Sigmoid colon (tissue), 7 donors: ENCODE data around the gene RETREG1. TPM values are rescaled to one million over a fixed set of nuclear protein-coding genes. Genes with fewer than 3 reads are reported as not detected.

Experiments used
- DNase-seq: peaks from one replicate; pipeline ENCODE4 v3.0.0-alpha.2; 2019
- H3K27ac ChIP-seq, 4 donors: fragments of 200-600 bp; sonication (generic); one replicate each; pipeline ENCODE4 v1.5.1; 2016 to 2019; ENCODE audit warnings: mild to moderate bottlenecking in 1 of 4
- H3K27me3 ChIP-seq, 3 donors: fragments of 200-600 bp; sonication (generic); one replicate each; pipeline ENCODE4 v1.5.1; 2019; ENCODE audit warnings: mild to moderate bottlenecking in 1 of 3
- H3K36me3 ChIP-seq, 4 donors: fragments of 200-600 bp; sonication (generic); one replicate each; pipeline ENCODE4 v1.5.1; 2016 to 2019
- H3K4me1 ChIP-seq, 4 donors: fragments of 200-600 bp; sonication (generic); one replicate each; pipeline ENCODE4 v1.5.1; 2017 to 2019
- H3K4me3 ChIP-seq, 4 donors: fragments of 200-600 bp; sonication (generic); one replicate each; pipeline ENCODE4 v1.5.1; 2017 to 2019; ENCODE audit warnings: mild to moderate bottlenecking in 2 of 4, moderate library complexity in 1 of 4
- H3K9me3 ChIP-seq, 4 donors: fragments of 200-600 bp in 3 of 4; sonication (generic) in 3 of 4; one replicate each; pipeline versions ENCODE4 v1.5.1 to v1.6.1; 2013 to 2019
- CTCF ChIP-seq, 4 experiments: fragments of 450-650 bp in 3 of 4; fragments of 200-600 bp in 1 of 4; IDR thresholded peaks; one replicate each; pipeline ENCODE4 v1.5.1; 2016 to 2019; ENCODE audit warnings: antibody characterized with exemption in 4 of 4, mild to moderate bottlenecking in 3 of 4, moderate library complexity in 2 of 4
- EP300 ChIP-seq, 4 donors: sonication (generic); formaldehyde crosslinking; IDR thresholded peaks; one replicate each; pipeline ENCODE4 v1.6.1; 2017; ENCODE audit warnings: antibody characterized with exemption in 4 of 4
- POLR2A ChIP-seq, 2 donors: fragments of 450-650 bp; IDR thresholded peaks; one replicate each; pipeline ENCODE4 v1.6.1; 2016; ENCODE audit warnings: antibody characterized with exemption in 2 of 2, mild to moderate bottlenecking in 2 of 2, moderate library complexity in 2 of 2
- POLR2AphosphoS5 ChIP-seq, 4 donors: sonication (generic); formaldehyde crosslinking; IDR thresholded peaks; one replicate each; pipeline ENCODE4 v1.6.1; 2017; ENCODE audit warnings: antibody characterized with exemption in 4 of 4
- WGBS, 2 donors: extraction: QIAGEN DNeasy Blood & Tissue Kit; methylation state at CpG; one replicate each; pipeline ENCODE4 v1.1.7; 2013; 5-methylcytosine and 5-hydroxymethylcytosine counted together
- intact Hi-C: fragments of 100-400 bp; cut with DNase I; formaldehyde crosslinking; loops from one replicate; pipeline ENCODE4 v1.15.1; 2023
- polyA plus RNA-seq, 3 donors: library from polyadenylated mRNA; stranded (reverse); fragments of 200-250 nt; gene quantifications; one replicate each; pipeline ENCODE4 v1.2.3, GENCODE V29; 2013
- total RNA-seq, 4 donors: library from RNA; depleted of rRNA; stranded (reverse); fragments of >200 nt; gene quantifications; one replicate each; pipeline ENCODE4 v1.1.0, GENCODE V29; 2016
- donor health status: healthy with polysubstance abuse.
- donor health status: Bipolar disorder and iron deficiency.
- donor health status: healthy.

RETREG1 gene
- total and polyA plus RNA-seq, 7 donors, result 10.8 to 21.2 (median 14.6) TPM

- intact Hi-C loops, result no loop called here
- H3K27me3 ChIP-seq, result no peaks in the 10 kb centered on the region
- TF ChIP-seq CTCF (IDR thresholded peaks at IDR 0.05) (no peak), EP300 (IDR thresholded peaks at IDR 0.05) (no peak), POLR2A (IDR thresholded peaks at IDR 0.05) (no peak), POLR2AphosphoS5 (IDR thresholded peaks at IDR 0.05) (no peak)
Measured at GRCh38 chr5:16531063-16531648, 85.6 kb downstream of the RETREG1 start.

DNA sequence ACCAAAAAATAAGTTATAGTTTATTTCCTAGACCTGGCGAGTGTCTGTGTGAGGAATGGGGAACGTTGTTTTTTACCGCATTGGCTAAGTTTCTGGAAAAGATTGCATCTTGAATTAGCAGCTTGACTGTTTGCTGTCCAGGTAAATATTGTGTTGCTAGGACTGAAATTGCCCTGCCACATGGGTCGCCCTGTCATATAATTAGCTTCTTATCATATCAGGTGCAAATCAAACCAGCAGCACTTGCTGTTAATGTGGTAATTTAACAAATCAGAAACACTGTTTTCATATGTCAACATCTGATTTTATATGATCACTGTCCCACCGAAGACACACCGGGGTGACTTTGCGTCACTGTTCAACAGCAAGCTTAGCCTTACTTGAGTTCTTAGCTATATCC is 87.5 kb downstream of the RETREG1 start:
- Histone ChIP-seq H3K4me3 (no peak overlapping the region), H3K4me1 (no peaks in the 10 kb centered on the region), H3K9me3 (no peaks in the 10 kb centered on the region), H3K27me3 (no peaks in the 10 kb centered on the region), H3K27ac (no peak overlapping the region), H3K36me3 (no peaks in the 10 kb centered on the region)
- intact Hi-C loops, result no loop called here
- DNase-seq, result no peak
- TF ChIP-seq POLR2A (IDR thresholded peaks at IDR 0.05), result no peak
- TF ChIP-seq POLR2AphosphoS5 (IDR thresholded peaks at IDR 0.05), result no peak
- no peak for TF ChIP-seq CTCF (IDR thresholded peaks at IDR 0.05)
- TF ChIP-seq EP300 (IDR thresholded peaks at IDR 0.05), result no peak
- WGBS, 2 donors, result 19 to 71% methylated on average over 7 of the region's 7 CpGs

More at GRCh38 chr5:16531063-16531648, 85.6 kb downstream of the RETREG1 start:
- Histone ChIP-seq H3K4me1 (no peaks in the 10 kb centered on the region), H3K27ac (no peak overlapping the region), H3K4me3 (no peak overlapping the region), H3K9me3 (no peaks in the 10 kb centered on the region), H3K36me3 (no peaks in the 10 kb centered on the region)
- DNase-seq, result no peak
- WGBS, 2 donors, result 19 to 60% methylated on average over 4 of the region's 4 CpGs

GRCh38 chr5:16528382-16529110 is 88.3 kb downstream of the RETREG1 start:
- Histone ChIP-seq H3K4me1 (no peaks in the 10 kb centered on the region), H3K27me3 (no peaks in the 10 kb centered on the region), H3K27ac (no peak overlapping the region), H3K36me3 (no peaks in the 10 kb centered on the region), H3K4me3 (no peak overlapping the region), H3K9me3 (no peaks in the 10 kb centered on the region)
- DNase-seq, result no peak
- 39 to 75% methylated on average over 7 of the region's 7 CpGs for WGBS, 2 donors
- intact Hi-C loops, result no loop called here
- TF ChIP-seq EP300 (IDR thresholded peaks at IDR 0.05), result no peak
- no peak for TF ChIP-seq POLR2A (IDR thresholded peaks at IDR 0.05)
- TF ChIP-seq CTCF (IDR thresholded peaks at IDR 0.05), result no peak
- TF ChIP-seq POLR2AphosphoS5 (IDR thresholded peaks at IDR 0.05), result no peak

- H3K4me3 ChIP-seq, result no peak overlapping the region
- no peaks in the 10 kb centered on the region for H3K4me1 ChIP-seq
- no peaks in the 10 kb centered on the region for H3K36me3 ChIP-seq
- H3K27me3 ChIP-seq, result no peaks in the 10 kb centered on the region
- intact Hi-C loops, result no loop called here
- no peaks in the 10 kb centered on the region for H3K9me3 ChIP-seq
- WGBS, 2 donors, result 73 to 89% methylated on average over 4 of the region's 4 CpGs
- DNase-seq, result no peak
- no peak for TF ChIP-seq POLR2A (IDR thresholded peaks at IDR 0.05)
- no peak for TF ChIP-seq POLR2AphosphoS5 (IDR thresholded peaks at IDR 0.05)
- no peak for TF ChIP-seq CTCF (IDR thresholded peaks at IDR 0.05)
- no peak for TF ChIP-seq EP300 (IDR thresholded peaks at IDR 0.05)
- H3K27ac ChIP-seq, result no peak overlapping the region
Measured at GRCh38 chr5:16525651-16526050, 91.1 kb downstream of the RETREG1 start.
